ENCODE measurements around the gene IL15.

The IL15 gene

GRCh38 chr4:141782205-141782604 is 145.8 kb downstream of the IL15 start:
- Histone ChIP-seq H4K20me1 (ENCODE audit: control insufficient read depth, insufficient read depth, low read depth, low read length) (no peaks in the 10 kb centered on the region), H3K9me3 (ENCODE audit: control insufficient read depth, insufficient read depth, low read length) (no peaks in the 10 kb centered on the region), H3K4me1 (ENCODE audit: control insufficient read depth, low read length) (no peaks in the 10 kb centered on the region), H3K27me3 (ENCODE audit: control insufficient read depth, low read length) (no peaks in the 10 kb centered on the region), H3K27ac (ENCODE audit: low read depth, low read length) (no peak overlapping the region), H3K36me3 (ENCODE audit: control insufficient read depth, low read length) (no peaks in the 10 kb centered on the region), H3K4me2 (ENCODE audit: low read length) (no peak overlapping the region), H3K9me2 (replicated peaks; ENCODE audit: control insufficient read depth, low read length) (no peaks in the 10 kb centered on the region), H3K4me3 (ENCODE audit: low read length) (no peak overlapping the region), H3K79me2 (ENCODE audit: control insufficient read depth, low read length) (no peaks in the 10 kb centered on the region), H3F3A (ENCODE audit: control insufficient read depth, insufficient read depth) (no peaks in the 10 kb centered on the region)
- TF ChIP-seq, protein P1, sequence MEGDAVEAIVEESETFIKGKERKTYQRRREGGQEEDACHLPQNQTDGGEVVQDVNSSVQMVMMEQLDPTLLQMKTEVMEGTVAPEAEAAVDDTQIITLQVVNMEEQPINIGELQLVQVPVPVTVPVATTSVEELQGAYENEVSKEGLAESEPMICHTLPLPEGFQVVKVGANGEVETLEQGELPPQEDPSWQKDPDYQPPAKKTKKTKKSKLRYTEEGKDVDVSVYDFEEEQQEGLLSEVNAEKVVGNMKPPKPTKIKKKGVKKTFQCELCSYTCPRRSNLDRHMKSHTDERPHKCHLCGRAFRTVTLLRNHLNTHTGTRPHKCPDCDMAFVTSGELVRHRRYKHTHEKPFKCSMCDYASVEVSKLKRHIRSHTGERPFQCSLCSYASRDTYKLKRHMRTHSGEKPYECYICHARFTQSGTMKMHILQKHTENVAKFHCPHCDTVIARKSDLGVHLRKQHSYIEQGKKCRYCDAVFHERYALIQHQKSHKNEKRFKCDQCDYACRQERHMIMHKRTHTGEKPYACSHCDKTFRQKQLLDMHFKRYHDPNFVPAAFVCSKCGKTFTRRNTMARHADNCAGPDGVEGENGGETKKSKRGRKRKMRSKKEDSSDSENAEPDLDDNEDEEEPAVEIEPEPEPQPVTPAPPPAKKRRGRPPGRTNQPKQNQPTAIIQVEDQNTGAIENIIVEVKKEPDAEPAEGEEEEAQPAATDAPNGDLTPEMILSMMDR (IDR thresholded peaks at IDR 0.05; ENCODE audit: low read depth, low read length, poor library complexity, severe bottlenecking) = no peak
- TF ChIP-seq EZH2phosphoT487 (IDR thresholded peaks at IDR 0.05; ENCODE audit: borderline replicate concordance, low read length) = no peak

All from DOHH2 (cell line).